Activated CD4-positive, CD25-positive, alpha-beta regulatory T cell treated with anti-CD3 and anti-CD28 coated beads, Interleukin-2, amount 50 U/mL, for 72 hours (primary cell): ENCODE results near the gene SORBS1.

Source experiments
- DNase-seq: peaks from one replicate; pipeline ENCODE4 v3.0.0; 2021

SORBS1 gene

DNA sequence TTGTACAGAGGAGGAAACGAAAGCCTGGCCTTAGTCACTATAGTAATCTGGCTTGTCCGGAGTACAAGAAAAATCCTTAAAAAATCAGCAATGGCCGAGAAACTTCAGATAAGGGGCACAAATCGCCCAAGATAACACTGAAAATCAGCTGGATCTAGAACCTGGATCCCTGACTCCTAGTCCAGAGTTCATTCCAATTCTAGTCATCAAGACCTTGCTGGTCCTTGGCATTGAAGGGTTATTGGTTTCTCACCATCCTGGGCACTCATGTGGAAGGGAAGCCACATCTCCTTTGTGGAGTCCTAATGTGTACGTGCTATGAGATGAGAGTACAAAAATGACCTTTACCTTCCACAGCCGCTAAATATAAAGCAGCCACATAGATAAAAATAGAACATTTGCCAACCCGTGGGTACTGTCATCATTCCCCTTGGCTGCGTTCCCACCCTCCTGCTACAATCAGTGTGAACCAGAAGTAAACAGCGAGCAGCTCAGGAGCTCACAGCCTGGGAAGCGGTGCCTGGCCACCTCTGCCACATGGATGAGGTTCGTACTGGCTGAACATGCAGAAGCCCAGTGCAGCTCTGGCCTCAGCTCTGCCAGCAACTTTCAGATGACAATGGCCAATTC lies 154.4 kb downstream of the SORBS1 start:
- DNase-seq = no peak

DNA sequence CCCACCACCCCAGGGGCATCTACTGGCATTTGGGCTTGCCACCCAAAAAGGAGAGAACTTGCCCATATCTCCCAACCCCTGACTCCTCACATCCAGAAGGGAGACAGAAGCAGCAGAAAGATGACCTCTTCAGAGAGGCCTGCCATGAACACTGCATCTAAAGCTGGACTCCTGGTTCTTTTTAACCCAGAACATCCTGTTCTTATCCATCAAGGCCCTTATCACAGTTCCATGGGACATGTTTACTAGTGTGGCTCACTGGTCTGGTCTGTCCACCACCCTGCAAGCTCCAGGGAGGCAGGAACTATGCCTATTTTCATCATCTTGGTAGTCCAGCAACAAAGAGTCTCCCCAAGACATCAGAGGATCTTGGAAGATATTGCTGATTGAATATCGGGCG lies 155.5 kb downstream of the SORBS1 start:
- no peak for DNase-seq

DNA sequence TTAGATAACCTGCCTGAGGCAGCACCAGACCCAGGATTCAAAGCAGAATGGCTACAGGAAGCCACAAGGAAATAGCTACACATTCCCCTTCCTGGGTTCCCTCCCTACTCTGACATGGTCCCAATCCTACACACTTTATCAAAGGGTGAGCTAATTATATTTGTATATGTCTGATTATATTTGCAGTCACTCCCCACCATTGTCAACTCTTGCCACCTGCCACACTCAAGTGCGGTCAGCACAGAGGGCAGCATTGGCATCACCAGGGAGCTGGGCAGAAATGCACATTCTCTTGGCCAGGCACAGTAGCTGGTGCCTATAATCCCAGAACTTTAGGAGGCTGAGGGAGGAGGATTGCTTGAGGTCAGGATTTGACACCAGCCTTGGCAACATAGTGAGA lies 156.3 kb downstream of the SORBS1 start:
- DNase-seq = no peak

DNA sequence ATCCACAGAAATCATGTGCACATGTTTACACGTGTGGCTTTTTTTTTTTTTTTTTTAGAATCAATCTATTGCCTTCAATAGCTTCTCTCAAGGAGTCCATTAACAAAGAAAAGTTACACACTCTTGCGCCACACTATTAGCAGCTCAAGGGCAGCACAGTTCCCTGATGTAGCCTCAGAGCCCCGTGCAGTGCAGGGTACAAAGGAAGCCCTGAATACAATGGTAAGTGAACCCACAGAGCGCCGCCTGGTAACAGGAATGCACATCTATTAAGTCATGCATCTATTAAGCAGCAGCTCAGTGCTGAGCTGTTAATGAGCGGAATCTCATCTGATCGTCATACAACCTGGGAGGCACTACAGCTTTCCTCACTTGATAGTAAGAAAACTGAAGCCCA lies 156.7 kb downstream of the SORBS1 start:
- no peak for DNase-seq

DNA sequence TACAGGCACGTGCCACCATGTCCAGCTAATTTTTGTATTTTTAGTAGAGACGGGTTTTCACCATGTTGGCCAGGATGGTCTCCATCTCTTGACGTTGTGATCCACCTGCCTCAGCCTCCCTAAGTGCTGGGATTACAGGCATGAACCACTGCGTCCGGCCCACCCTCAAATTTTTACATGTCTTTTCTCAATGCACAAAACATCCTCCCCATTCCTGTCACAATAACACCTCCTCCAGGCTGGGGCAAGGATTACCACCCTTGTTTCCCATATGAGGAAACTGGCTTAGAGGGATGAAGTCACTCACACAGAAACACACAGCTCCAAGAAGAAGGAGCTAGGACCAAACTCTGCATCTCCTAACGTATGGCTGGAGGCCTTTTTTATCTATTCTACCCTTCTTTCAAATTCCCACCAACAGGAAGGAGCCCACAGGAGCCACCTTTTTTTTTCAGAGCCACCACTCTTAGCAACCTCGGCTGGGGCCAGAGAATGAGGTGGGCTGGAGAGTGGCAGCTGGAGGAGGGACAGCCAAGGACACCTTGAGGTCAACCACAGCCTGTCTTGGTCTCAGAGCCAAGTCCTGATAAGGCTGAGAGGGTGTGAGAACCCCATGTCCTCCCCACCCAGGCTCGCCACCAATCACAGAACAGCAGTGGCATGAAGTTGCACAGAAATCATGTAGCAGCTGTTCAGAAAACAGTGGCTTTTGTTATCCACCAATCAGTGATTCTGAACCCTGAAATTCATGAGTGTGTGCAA lies 157.3 kb downstream of the SORBS1 start:
- no peak for DNase-seq

DNA sequence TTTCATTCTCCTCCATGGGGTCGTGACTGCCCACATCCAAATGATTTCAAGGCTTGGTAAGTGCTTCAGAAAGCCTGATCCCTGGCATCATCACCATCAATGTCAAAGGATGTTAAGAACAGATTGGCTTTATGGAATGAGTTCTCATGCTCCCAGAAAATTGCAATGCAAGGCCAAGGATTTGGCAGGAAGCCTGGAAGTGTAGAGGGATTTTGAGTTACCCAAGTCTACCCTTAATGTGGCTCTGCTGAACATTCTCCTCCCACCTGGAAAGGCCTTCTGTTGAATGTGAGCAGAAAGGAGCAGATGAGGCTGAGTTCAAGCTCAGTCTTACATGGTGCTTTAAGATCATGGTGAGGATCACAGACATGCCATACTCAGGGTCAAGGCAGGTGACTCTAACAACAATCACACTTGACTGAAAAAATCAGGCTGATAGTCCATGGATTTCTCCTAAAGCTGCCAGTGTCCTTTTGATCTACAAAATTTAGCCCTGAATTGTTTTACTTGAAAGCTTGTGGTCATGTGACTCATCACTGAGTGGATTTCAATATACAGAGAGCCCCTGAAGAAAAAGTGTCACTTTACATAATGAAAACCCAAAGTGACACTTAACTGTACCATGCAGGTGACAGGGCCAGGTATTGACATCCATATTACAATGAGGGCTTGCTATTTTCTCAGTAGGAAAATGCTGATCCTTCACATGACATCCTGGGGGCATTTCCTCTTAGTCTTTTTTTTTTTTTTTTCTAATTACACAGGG lies 159.3 kb downstream of the SORBS1 start:
- DNase-seq = no peak

DNA sequence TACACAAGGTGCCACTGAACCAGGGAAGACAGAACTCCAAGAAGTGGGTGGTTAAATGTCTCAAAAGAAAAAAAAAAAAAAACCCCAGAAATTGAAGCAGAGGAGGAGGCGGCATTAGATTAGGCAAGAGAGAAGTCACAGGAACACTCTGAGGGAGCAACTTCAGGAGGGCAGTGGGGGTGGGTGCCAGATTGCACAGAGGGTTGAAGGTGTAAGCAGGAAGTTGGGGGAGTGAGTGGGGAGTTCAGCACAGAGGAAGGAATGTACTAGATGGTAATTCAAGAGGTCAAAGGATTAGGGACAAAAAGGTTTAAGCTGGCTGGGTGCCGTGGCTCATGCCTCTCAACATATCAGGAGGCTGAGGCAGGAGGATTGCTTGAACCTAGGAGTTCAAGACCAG lies 160.4 kb downstream of the SORBS1 start:
- DNase-seq = no peak

DNA sequence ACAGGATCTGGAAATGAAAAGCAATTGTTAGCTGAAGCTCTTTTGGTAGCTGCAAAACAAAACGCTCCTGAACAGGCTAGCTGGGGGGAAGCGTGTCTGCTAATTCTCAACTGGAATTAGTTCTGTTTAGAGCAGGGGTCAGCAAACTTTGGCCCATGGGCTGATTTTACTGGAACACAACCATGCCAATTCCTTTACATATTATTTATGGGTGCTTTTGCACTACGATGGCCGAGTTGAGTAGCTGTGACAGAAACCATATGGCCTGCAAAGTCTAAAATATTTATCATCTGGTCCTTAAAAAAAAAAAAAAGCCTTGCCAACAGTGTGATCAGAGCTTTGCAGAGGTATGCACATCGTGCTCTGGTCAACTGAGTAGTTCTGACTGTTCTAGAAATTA lies 162.0 kb downstream of the SORBS1 start:
- DNase-seq = no peak

DNA sequence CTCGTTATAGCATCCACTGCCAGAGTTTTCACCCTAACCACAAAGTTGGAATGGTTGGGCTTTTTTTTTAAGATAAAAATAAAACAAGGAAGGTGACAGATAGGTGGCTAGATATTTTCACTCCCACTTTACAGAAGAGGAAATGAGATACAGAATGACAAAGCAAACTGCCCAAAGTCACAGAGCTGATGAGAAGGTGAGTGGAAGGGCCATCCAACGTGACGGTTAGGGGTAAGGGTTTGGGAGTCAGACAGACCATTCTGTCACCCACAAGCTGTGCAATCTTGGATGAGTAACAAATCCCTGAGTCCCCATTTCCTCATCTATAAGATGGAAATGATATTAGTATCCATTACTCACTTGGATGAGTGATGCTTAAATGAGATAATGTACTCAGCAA lies 163.4 kb downstream of the SORBS1 start:
- no peak for DNase-seq

DNA sequence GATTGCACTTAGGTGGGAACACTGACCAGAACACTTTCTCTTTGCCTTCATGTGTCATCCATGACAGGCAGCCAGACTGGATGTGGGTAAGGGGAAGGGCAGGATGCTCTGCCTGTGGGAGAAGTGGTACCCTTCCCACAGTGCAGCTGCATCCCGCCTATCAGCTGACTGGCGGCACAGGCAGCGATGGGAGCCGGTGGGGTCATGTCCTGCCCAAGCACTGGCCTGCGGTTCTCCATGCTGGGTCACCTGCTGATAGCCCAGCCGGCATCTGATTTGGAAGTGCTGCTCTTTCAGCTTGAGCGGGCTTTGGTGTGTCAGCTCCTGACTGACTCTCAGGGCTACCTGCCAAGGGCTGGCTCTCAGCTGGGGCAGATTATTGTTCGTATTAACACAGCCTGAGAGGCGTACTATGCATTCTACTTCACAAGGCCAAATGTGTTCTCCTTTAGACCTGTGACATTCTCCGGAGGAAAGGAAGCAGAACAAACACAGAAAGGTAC lies 165.2 kb downstream of the SORBS1 start:
- DNase-seq = no peak

DNA sequence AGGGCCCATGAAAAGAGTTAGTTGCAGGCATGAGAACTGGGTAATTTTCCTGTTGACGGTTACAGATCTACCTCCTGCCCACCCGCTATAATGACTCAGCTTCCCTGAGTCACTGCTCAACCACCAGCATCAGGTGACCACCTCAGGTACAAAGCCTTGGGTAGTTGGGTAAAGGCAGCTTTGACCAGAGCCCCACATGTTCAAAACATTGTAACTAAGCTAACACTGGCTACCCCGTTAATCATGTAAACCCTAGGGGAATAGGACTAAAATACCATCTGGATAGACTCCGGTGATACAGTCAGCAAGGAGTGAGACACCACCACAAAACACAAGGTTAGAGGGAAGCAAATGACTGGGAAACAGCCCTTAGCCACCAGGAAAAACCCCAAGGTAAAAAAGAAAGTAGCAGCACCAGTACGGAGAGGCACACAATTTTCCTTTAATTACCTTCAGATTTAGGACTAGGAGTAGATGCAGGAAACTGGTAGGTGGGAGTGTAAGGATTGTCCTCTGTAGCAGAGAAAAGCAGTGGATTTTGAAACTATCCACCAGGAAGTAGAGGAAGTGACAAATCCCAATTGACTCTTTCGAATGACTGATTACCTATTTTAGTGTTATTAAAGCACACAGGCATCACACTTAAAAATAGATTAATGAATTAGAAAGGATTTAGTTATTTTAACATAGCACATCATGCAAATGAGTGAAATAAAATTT lies 166.8 kb downstream of the SORBS1 start:
- no peak for DNase-seq

DNA sequence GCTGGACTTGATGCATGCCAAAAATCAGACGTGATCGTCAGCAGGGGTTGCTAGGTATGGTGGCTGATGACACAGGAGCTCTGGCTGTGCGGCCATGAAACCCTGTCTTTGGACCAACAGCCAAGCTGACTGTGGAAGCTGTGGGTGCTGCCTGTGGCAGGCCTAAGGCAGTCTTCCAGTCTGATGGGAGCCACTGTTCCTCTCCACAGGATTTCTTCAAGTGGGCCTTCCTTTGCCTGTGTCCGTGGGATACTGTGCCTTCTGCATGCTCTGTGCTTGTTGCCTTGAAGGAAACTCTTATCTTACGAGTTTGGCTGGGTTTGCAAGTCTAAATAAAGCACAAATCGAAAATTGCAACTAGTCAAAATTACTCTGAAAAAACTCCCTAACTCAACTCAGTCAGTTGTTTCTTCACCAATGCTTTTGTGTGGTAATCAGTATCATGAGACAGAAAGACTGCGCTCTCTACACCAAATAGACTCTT lies 168.4 kb downstream of the SORBS1 start:
- no peak for DNase-seq

DNA sequence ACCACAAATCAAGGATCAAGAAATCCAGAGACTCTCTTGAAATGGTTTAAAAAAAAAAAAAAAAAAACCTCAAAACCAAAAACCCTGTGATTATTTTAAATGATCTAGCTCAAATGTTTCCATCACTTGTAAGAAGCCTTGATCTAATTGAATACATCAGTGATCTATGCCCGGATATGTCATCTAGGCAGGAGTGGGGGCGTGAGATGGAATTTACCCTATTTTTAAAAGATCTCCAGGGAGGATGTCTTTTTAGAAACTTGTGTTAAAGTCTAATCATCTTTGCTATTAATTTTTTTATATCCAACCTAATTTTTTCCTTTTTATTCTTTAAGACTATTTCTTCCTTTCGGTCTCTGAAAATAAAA lies 169.0 kb downstream of the SORBS1 start:
- no peak for DNase-seq

DNA sequence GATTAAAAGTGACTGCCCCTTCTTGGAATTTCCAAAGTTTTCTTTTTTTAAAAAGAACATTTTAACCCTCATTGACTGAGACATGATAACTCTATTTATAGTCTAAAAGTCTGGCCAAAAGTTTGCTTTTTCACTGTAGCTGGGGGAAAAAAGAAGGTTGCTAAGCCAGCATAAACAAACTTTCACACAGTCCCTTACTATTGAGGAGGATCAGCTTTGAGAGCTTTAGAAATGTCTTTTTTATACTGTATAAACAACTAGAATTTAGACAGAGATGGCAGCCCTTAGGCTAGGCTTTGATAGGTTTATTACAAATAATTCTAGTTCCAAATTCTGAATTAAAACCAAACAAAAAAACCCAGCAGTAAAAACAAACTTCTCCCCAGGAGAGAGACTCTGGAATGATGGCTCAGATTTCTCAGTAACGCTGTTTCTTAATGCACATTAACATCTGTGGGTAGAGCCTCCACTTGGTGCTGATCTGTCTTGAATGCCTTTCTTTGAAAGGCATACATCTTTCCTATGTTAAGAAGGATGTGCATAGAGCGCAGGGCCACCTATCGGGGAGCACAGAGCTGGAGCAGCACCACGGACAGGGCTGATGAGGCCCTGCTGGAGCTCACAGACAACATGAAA lies 169.5 kb downstream of the SORBS1 start:
- DNase-seq = no peak

DNA sequence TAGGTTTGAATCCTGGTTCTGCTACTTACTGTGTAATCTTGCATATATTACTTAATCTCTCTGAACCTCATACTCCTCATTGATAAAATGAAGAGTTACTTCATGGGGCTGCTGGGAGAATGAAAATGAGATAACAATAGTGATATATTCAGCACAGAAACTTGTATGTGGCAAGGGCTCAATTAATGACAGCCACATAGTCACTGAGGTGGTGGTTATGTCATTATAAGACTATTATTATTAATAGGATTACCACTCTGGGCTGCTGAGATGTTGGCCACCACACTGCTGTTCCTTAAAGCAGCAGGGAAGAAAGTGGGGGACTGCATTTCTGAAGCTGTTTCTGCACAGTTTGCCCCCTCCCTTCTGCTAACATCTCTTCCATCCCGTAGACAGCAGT lies 170.0 kb downstream of the SORBS1 start:
- no peak for DNase-seq

DNA sequence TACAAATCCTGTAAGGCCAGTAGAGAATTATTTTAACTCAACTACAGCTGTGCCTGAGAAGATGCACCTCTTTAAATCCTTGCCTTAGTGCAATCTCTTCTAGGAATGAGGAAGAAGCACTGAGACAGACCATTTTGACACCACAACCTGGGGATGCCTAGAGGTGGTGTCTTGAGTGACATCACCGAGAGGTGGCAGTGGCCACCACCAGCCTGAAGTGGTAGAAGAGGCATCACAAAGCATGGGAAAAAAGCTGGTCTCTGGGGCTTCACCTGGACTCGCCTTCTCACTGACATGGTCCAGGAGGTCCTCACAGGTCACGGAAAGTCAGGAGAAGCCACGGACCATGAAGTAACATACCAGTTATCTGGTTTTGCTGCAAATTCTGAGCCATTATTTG lies 171.2 kb downstream of the SORBS1 start:
- no peak for DNase-seq

DNA sequence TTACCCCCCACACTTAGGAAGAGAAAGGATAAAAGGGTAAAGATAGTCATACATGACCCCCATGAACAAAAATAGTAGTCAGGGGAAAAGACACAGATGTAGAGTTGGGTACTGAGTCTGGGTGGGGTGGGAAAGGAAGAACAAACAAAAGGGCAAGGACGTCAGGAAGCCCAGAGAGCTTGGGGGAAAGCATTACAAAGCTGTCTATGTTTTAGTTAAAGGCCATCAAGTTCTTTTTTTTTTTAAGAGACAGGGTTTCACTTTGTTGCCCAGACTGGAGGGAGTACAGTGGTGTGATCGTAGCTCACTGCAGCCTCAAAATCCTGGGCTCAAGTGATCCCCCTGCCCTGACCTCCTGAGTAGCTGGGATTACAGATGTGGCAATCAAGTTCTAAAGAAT lies 172.0 kb downstream of the SORBS1 start:
- no peak for DNase-seq

DNA sequence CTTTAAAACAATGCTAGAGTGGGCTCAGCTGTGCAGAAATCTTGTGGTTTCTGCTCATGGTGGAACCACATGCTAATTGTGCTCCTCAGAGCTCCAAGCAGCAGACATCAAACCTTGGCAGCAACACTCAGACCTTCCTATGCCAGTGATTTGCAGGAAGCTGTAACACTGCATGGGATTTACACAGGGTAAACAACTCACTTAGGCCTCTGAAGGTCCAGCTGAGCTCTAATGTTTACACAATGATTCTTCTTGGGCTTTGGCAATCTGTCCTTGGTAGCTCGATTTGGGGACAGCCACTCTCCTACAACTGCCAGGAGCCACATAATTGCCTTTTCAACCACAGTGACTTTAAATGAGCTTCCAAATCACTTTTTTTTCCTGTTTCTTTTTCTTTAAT lies 172.6 kb downstream of the SORBS1 start:
- DNase-seq = no peak

DNA sequence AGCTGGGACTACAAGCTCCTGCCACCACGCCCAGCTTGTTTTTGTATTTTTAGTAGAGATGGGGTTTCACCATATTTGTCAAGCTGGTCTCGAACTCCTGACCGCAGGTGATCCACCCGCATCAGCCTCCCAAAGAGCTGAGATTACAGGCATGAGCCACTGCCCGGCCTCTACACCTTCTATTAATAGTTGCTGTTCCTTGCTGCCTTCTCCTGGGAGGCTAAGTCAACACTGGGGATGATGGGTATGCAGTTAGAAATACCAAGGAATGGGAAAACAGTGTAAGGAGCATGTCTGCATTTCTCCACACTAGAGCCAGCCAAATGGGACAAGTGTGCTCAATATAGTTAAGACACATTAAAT lies 173.1 kb downstream of the SORBS1 start:
- no peak for DNase-seq

DNA sequence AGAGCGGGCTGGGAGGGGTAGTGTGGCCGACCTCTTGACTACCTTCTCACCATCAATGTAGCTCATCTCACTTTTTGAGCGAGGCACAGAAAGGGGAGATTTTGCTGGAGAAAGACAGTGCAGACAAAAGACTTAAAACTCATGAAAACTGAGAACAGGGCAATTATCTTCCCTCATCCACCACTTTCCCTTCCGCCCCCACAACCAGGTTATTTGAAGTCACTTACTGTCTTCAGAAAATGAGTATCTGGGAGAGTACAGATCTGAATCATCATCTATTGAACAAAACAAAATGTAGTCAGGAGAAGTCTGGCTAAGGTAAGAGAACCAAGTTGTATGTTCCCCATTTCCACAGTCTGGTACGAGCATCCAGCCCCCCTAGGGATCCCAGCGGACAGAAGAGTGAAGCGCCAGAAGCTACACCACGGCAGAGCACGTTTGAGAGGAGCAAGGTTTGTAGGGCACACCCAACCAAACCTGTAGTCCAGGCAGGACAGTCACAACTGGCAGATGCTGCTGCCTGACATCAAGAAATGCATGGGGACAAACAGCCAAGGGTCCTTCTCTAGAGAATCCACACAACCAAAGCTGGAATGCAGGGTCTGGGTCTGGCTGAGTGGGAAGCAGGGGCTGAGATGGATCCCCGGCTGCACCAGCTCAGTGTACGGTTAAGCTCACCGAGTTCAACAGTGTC lies 177.0 kb downstream of the SORBS1 start:
- no peak for DNase-seq

DNA sequence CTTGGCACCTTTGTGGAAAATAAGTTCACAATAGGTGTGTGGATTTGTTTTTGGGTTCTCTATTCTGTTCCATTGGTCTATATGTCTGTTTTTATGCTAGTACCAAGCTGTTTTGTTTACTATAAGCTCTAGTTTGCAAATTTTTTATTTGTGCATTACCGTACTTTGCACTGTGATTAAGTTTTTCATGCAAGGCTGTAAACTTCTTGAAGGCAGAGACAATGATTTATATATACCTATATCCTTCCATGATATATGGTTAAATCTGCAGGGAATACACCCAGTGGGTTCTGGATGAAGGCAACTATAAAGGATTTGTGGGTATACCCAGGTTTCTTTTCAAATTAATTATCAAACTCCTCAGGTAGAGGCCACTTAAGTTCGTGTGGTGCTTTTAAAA lies 178.6 kb downstream of the SORBS1 start:
- DNase-seq = no peak

DNA sequence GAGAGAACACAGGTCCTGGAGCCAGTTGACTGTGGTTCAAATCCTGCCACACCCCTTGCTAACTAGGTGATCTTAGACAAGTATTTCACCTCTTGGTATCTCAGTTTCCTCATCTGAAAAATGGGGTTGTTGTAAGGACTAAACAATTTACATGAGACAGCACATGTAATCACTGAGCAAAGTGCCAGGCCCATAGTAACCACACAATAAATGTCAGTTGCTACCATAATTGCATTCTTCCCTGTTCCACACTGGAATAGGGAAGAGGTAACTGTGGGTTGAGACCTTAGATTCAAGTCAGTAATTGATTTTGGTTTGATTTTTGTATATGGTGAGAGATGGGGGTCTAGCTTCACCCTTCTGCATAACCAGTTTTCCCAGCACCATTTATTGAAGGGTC lies 179.0 kb downstream of the SORBS1 start:
- no peak for DNase-seq
